ENCODE measurements around the gene LRRC10B. TPM values are rescaled to one million over a fixed set of nuclear protein-coding genes. Genes with fewer than 3 reads are reported as not detected.

Gene LRRC10B
- total and polyA plus RNA-seq, 2 experiments from 2014 or later: 0.60 to 0.62 TPM

DNA sequence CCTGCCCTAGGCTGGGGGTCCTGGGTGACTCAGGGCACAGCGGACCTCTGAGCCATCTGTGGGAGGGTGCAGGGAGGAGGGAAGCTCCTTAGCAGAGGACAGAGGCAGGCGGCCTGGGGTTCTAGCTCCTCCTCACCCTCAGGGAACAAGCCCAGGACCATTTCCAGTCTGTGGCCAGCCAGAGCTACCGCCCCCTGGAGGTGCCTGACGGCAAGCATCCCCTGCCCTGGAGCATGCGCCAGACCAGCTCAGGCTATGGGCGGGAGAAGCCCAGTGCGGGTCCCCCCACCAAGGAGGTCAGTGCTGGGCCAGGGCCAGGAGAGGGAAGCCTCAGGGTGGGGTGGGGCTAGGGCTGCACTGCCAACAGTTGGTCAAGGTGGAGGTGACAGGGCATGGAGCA, 26.0 kb upstream of the LRRC10B start:
- H3K27ac ChIP-seq: no peak overlapping the region
- peak; percentile 71 for TF ChIP-seq CTCF (IDR thresholded peaks at IDR 0.05; ENCODE audit: low read depth, low read length)

DNA sequence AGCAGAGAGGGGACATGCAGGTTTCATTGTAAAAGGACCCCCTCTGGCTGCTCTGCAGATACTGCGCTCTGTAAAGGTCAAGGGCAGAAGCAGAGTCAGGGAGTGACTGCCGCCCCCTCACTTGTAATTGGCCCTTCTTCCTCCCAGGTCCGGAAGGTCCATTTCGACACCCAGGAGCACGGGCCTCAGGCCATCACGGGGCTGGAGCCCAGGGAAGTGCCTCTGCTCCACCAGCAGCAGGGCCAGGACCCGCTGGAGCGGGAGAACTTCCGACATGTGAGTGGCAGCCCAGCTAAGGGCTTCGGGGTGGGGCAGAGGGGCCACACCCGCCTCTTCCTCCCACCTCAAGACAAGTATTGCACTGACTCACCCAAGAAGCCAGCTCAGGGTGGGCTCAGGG, 24.0 kb upstream of the LRRC10B start:
- no peaks in the 10 kb centered on the region for H3K27me3 ChIP-seq
- no peak overlapping the region for H3K27ac ChIP-seq
- H3K4me3 ChIP-seq: no peak overlapping the region
- H3K9me3 ChIP-seq (ENCODE audit: low read depth): no peaks in the 10 kb centered on the region
- no peak for TF ChIP-seq CTCF (IDR thresholded peaks at IDR 0.05; ENCODE audit: low read depth, low read length)
- no peaks in the 10 kb centered on the region for H3K36me3 ChIP-seq
- DNase-seq (ENCODE audit: low read depth in 1 of 2, low spot score in 1 of 2): no peak
- peaks cover 10% of the 10 kb centered on the region for H3K4me1 ChIP-seq (ENCODE audit: low read depth)

More for the DNA sequence above, 26.0 kb upstream of the LRRC10B start:
- H3K36me3 ChIP-seq: no peaks in the 10 kb centered on the region
- DNase-seq (ENCODE audit: low read depth in 1 of 2, low spot score in 1 of 2): peak in 1 of 2 donors; percentile 33
- peaks cover 5% of the 10 kb centered on the region for H3K4me1 ChIP-seq (ENCODE audit: low read depth)
- no peak overlapping the region for H3K4me3 ChIP-seq
- H3K9me3 ChIP-seq (ENCODE audit: low read depth): no peaks in the 10 kb centered on the region
- H3K27me3 ChIP-seq: no peaks in the 10 kb centered on the region

DNA sequence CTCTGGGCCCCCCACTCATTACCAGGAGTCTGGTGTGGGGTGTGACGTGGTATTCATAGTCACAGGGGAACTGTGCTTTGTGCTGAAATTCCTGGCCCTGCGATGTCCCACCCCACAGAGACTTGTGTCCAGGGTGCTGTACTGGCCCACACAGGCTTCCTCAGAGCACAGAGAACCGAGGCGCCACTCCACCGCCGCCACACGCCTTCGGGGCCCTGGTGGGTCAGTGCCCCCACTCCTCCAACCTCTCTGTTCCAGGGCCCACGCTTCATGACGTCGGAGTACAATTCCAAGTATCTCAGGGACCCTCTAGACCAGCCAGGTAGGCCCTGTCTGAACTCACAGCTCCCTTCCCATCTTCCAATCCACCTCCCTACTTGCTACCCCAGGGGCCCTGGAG, 23.5 kb upstream of the LRRC10B start:
- DNase-seq (ENCODE audit: low read depth in 1 of 2, low spot score in 1 of 2): no peak
- H3K4me1 ChIP-seq (ENCODE audit: low read depth): peaks cover 16% of the 10 kb centered on the region
- H3K36me3 ChIP-seq: no peaks in the 10 kb centered on the region
- H3K9me3 ChIP-seq (ENCODE audit: low read depth): no peaks in the 10 kb centered on the region
- TF ChIP-seq CTCF (IDR thresholded peaks at IDR 0.05; ENCODE audit: low read depth, low read length): no peak
- H3K27ac ChIP-seq: no peak overlapping the region
- H3K4me3 ChIP-seq: no peak overlapping the region
- H3K27me3 ChIP-seq: no peaks in the 10 kb centered on the region

- Histone ChIP-seq H3K9me3 (ENCODE audit: low read depth) (no peaks in the 10 kb centered on the region), H3K36me3 (no peaks in the 10 kb centered on the region), H3K4me3 (no peak overlapping the region), H3K27ac (no peak overlapping the region), H3K27me3 (no peaks in the 10 kb centered on the region), H3K4me1 (ENCODE audit: low read depth) (peaks cover 19% of the 10 kb centered on the region)
- no peak for TF ChIP-seq CTCF (IDR thresholded peaks at IDR 0.05; ENCODE audit: low read depth, low read length)
- DNase-seq (ENCODE audit: low read depth in 1 of 2, low spot score in 1 of 2): no peak
These were observed 22.4 kb upstream of the LRRC10B start for GRCh38 chr11:61486011-61486620.

DNA sequence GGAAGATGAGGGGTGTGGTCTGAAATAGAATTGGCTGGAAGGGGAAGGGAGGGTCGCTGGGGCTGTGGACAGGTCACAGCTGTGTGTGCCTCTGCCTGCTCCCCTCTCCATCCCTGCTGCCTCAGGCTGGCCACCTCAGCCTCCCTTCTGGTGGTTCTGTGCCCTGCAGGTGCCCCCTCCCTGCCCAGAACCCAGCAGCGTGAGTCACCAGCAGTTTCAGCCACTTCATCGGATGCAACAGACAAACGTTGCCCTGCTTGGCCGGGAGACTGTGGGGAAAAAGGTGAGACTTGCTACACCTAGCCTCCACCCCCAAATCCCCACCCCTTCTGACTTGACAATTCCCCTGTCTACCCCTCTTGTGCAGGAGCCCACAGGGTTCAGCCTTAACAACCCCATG, 21.8 kb upstream of the LRRC10B start:
- peaks cover 19% of the 10 kb centered on the region for H3K4me1 ChIP-seq (ENCODE audit: low read depth)
- no peaks in the 10 kb centered on the region for H3K27me3 ChIP-seq
- H3K36me3 ChIP-seq: no peaks in the 10 kb centered on the region
- no peak overlapping the region for H3K4me3 ChIP-seq
- H3K27ac ChIP-seq: no peak overlapping the region
- no peaks in the 10 kb centered on the region for H3K9me3 ChIP-seq (ENCODE audit: low read depth)
- no peak for DNase-seq (ENCODE audit: low read depth in 1 of 2, low spot score in 1 of 2)
- TF ChIP-seq CTCF (IDR thresholded peaks at IDR 0.05; ENCODE audit: low read depth, low read length): no peak
